LNCAP (cell line): ENCODE data around the gene MGAT4A.

ENCODE experiments used
- TF ChIP-seq, protein P1 (sequence below): fragments of 450-650 bp; IDR thresholded peaks from 2 replicates; pipeline ENCODE4 v1.5.1; 2017; ENCODE audit warnings: mild to moderate bottlenecking

The MGAT4A gene

DNA sequence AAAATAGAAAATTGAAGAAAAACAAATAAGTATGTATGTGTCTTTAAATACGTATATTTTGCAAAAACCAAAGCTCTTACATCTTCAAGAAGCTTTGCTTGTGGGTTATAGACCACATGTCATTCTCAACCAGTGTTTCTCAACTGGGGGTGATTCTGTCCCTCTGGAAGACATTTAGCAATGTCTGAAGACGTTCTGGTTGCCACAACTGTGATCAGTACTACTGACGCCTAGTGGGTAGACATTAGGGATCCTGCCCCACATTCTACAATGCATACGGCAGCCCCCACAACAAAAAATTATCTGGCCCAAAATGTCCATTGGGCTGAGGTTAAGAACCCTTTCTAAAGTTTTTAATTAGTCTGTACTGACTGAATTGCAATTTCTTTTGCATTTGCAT is 74.1 kb downstream of the MGAT4A start:
- TF ChIP-seq, protein P1, sequence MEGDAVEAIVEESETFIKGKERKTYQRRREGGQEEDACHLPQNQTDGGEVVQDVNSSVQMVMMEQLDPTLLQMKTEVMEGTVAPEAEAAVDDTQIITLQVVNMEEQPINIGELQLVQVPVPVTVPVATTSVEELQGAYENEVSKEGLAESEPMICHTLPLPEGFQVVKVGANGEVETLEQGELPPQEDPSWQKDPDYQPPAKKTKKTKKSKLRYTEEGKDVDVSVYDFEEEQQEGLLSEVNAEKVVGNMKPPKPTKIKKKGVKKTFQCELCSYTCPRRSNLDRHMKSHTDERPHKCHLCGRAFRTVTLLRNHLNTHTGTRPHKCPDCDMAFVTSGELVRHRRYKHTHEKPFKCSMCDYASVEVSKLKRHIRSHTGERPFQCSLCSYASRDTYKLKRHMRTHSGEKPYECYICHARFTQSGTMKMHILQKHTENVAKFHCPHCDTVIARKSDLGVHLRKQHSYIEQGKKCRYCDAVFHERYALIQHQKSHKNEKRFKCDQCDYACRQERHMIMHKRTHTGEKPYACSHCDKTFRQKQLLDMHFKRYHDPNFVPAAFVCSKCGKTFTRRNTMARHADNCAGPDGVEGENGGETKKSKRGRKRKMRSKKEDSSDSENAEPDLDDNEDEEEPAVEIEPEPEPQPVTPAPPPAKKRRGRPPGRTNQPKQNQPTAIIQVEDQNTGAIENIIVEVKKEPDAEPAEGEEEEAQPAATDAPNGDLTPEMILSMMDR, result no peak

DNA sequence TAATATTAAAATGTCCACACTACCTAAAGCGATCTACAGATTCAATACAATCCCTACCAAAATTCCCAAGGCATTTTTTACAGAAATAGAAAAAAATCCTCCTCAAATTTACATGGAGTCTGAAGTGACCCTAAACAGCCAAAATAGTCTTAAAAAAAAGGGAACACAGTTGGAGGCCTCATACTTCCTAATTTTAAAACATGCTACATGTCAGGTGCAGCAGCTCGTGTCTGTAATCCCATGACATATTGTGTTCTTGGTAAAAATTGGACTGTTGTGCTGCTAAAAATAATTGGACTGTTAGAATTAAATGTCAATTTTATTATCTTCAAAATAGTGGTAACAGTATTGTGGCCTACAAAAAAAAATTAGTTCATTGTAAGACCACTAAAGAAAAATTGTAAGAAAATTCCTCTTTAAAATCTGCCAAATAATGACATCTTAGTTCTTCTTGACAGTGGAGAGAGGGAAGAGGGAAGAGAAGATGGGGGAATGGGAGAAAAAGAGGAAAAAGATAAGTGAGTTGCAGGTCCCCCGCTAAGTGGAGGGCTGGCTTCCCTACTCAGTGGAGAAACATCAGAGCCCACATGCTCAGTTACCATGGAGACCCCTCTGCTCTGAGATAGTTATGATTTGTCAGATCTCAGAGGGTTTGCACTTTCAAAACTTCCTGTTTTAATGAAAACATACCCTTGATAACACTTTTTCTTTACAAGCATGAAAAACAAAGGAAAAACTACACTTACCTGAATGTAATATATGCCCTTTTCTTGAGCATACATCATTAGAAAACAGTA is 76.0 kb downstream of the MGAT4A start:
- TF ChIP-seq, protein P1, result no peak

DNA sequence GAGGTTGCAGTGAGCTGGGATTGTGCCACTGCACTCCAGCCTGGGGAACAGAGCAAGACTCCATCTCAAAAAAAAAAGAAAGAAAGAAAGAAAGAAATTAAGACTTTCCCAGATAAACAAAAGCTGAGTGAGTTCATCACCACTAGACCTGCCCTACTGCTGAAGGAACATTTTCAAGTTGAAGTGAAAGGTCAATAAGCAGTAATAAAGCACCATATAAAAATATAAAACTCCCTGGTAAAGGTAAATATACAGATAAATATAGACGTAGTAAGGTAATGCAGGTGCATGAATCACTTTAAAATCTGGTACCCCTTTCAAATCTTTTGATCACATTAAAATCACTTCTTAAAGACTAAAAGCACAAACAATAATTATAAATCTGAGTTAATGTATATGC is 79.9 kb downstream of the MGAT4A start:
- TF ChIP-seq, protein P1, result no peak

DNA sequence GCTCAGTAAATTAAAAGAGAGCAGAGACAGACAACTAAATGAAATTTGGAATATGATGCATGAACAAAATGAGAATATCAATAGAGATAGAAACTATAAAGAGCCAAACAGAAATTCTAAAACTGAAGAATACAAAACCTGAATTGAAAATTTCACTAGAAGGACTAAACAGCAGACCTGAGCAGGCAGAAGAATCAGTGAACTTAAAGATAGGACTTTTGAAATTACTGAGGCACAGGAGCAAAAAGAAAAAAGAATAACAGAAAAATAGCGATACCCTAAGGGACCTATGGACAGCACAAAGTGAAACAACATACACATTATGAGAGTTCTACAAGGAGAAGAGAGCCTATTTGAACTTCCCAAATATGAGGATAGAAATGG is 80.9 kb downstream of the MGAT4A start:
- TF ChIP-seq, protein P1, result no peak

DNA sequence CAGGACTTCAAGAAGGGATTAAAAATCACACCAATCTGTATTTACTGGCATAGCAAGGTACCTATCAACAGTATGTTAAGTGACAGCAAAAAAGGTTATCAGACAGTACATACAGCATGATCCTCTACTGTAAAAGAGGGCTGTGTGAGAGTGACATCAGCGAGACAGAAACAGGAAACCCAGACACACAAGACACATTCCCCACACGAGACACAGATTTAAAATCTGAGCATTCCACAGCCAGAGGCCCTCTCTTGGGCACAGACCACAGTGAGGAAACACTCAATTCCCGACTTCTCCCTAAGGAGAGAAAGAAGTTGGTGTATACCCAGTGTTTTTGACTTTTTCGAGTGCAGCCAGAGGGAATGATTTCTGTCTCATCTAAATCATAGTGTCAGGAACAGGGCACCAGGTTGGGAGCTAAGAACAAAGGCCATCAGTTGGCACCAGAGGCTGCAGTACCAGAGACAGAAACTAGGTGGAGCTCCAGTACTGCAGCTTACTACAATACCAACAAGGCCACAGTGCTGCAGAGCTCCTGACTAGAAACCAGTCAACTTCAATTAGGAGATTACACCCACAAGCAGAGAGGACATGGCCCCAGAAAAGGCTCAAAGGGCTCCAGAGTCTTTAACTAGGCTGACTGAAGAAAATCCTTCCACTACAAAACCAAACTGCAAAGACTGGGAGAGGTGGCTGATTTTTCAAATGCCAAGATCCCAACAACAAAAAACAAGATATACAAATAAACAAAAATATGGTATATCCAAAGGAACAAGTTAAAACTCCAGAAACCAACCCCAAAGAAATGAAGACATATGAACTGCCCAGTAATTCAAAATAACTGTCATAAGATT is 81.6 kb downstream of the MGAT4A start:
- TF ChIP-seq, protein P1, result peak; percentile 93

DNA sequence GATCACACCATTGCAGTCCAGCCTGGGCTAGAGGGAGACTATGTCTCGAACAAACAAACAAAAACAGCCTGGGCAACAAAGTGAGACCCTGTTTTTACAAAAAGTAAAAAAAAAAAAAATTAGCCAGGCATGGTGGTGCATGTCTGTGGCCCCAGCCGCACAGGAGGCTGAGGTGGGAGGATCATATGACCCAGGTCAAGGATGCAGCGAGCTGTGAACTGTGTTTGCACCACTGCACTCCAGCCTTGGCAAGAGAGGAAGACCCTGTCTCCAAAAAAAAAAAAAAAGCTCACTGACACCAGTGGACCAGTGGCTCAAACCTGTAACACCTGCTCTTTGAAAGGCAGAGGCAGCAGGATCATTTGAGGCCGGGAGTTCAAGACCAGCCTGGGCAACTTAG is 82.5 kb downstream of the MGAT4A start:
- TF ChIP-seq, protein P1, result no peak

DNA sequence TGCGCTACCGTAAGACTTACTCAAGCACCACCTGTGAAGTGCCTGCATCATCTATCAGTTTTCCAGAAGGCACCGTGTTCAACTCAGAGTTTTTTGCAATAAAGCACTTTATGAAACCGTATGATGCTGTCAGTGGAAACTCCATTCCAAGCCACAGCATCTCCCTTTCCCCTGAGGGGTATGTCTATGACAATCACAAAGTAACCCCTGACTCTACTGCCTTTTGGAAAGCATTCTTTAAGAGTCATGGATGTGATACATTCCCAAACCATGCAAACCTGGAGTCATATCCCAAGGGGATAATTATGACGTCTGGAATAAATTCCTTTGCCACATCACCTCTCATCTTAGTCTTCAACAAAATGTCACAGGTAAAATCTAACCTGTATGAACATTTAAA is 83.3 kb downstream of the MGAT4A start:
- TF ChIP-seq, protein P1, result no peak
